Activated naive CD4-positive, alpha-beta T cell (primary cell): ENCODE results near the gene MDM2.
"Not testable (repeated sequence)": the region's sequence is repeated elsewhere in the genome, so short reads cannot be mapped to it uniquely, and the experiment has no call there.

ENCODE experiments used
- DNase-seq, 4 experiments: peaks; one replicate each; lab custom pipeline; 2025; lab: John Stamatoyannopoulos, UW

The MDM2 gene

GRCh38 chr12:68827895-68828671 lies 20.1 kb downstream of the MDM2 start:
- no peak for DNase-seq

- DNase-seq: no peak
Observed at GRCh38 chr12:68828672-68829068, 20.7 kb downstream of the MDM2 start.

- DNase-seq: no peak
Observed at GRCh38 chr12:68831272-68831671, 23.3 kb downstream of the MDM2 start.

- DNase-seq: no peak
Observed at GRCh38 chr12:68831751-68832503, 23.9 kb downstream of the MDM2 start.

- no peak for DNase-seq
Observed at GRCh38 chr12:68832504-68832867, 24.5 kb downstream of the MDM2 start.

- no peak for DNase-seq
Observed at GRCh38 chr12:68833508-68833907, 25.5 kb downstream of the MDM2 start.

GRCh38 chr12:68835333-68835908 lies 27.4 kb downstream of the MDM2 start:
- no peak for DNase-seq

- DNase-seq: no peak
Observed at GRCh38 chr12:68837215-68837614, 29.2 kb downstream of the MDM2 start.

- DNase-seq: no peak
Observed at GRCh38 chr12:68838046-68838886, 30.3 kb downstream of the MDM2 start.

- no peak for DNase-seq
Observed at GRCh38 chr12:68839183-68840147, 31.5 kb downstream of the MDM2 start.

- DNase-seq: not testable (repeated sequence)
Observed at GRCh38 chr12:68841175-68841574, 33.2 kb downstream of the MDM2 start.

- DNase-seq: no peak
Observed at GRCh38 chr12:68841717-68842116, 33.7 kb downstream of the MDM2 start.

GRCh38 chr12:68842123-68842522 lies 34.1 kb downstream of the MDM2 start:
- no peak for DNase-seq

- DNase-seq: no peak
Observed at GRCh38 chr12:68842784-68843567, 35.0 kb downstream of the MDM2 start.

GRCh38 chr12:68844318-68844745 lies 36.4 kb downstream of the MDM2 start:
- DNase-seq: no peak

GRCh38 chr12:68844788-68845695 lies 37.1 kb downstream of the MDM2 start:
- DNase-seq: no peak

GRCh38 chr12:68846811-68847210 lies 38.8 kb downstream of the MDM2 start:
- DNase-seq: no peak

GRCh38 chr12:68850390-68850789 lies 42.4 kb downstream of the MDM2 start:
- DNase-seq: no peak
